HepG2 (cell line): ENCODE data around the gene UQCRC1. TPM values are rescaled to one million over a fixed set of nuclear protein-coding genes. Genes with fewer than 3 reads are reported as not detected.
A peak's percentile ranks its signal among the peaks of the same experiment; 100 is the strongest.

Experiments used
- ATAC-seq: fragments of 200-7000 bp; cut with Tn5 transposase; 3 replicates; pipeline ENCODE4 v1.9.1; 2020; ENCODE audit warnings: mild to moderate bottlenecking, moderate library complexity
- BruUV-seq: library from RNA; stranded (reverse); fragments of 400-500 nt; replicated peaks from 2 replicates; lab custom pipeline; 2021; lab: Mats Ljungman, UMichigan
- CTCF ChIA-PET: fragments of 300-600 bp; formaldehyde crosslinking; extraction: SDS; loops from one replicate; lab custom pipeline; 2021; ENCODE audit warnings: low total read pairs, inconsistent platforms, low intra/inter-chr PET ratio; lab: Yijun Ruan, JAX
- POLR2A ChIA-PET: fragments of 350-600 bp; sonication (Branson Sonifier 250); formaldehyde crosslinking; loops from one replicate; lab custom pipeline; 2020; ENCODE audit warnings: antibody characterized with exemption, inconsistent platforms; lab: Yijun Ruan, JAX
- DNase-seq: peaks from one replicate; pipeline ENCODE4 v3.0.0-alpha.2; 2015; ENCODE audit warnings: low spot score
- FAIRE-seq: peaks from 3 replicates; lab custom pipeline; 2011; peaks lifted over from hg19 to GRCh38; lab: Jason Lieb, UNC
- H2AFZ ChIP-seq: one replicate; pipeline ENCODE4 v1.6.1; 2011; ENCODE audit warnings: low read length, inconsistent platforms
- H3K27ac ChIP-seq: fragments of 300-600 bp; 3 replicates; pipeline ENCODE4 v1.8.0; 2011; ENCODE audit warnings: mixed run types, mild to moderate bottlenecking, mixed read lengths, low read length, inconsistent platforms; ENCODE audit not compliant: insufficient read depth; ENCODE audit errors: extremely low read length
- H3K27me3 ChIP-seq, 2 experiments: fragments of 200-600 bp in 1 of 2; 2 replicates in 1 of 2; 3 replicates in 1 of 2; pipeline versions ENCODE4 v1.6.0 to v1.8.0; 2011; ENCODE audit warnings: low read length in 2 of 2, mild to moderate bottlenecking in 2 of 2, moderate library complexity in 2 of 2, inconsistent platforms in 1 of 2; ENCODE audit not compliant: insufficient read depth in 2 of 2, control insufficient read depth in 1 of 2
- H3K36me3 ChIP-seq, 2 experiments: fragments of 200-600 bp in 1 of 2; replicated peaks in 1 of 2; 2 replicates in 1 of 2; 3 replicates in 1 of 2; pipeline versions ENCODE4 v1.5.1 to v1.8.0; 2011; ENCODE audit warnings: low read length in 2 of 2, inconsistent platforms in 1 of 2; ENCODE audit not compliant: insufficient read depth in 2 of 2, control insufficient read depth in 1 of 2
- H3K4me1 ChIP-seq: 2 replicates; pipeline ENCODE4 v1.5.1; 2012; ENCODE audit warnings: low read length, inconsistent platforms; ENCODE audit not compliant: insufficient read depth
- H3K4me2 ChIP-seq: 2 replicates; pipeline ENCODE4 v1.6.0; 2011; ENCODE audit warnings: low read depth, low read length, inconsistent platforms
- H3K4me3 ChIP-seq, 3 experiments: fragments of 200-600 bp in 1 of 3; sonication (generic), shearing (Covaris generic) in 1 of 3; replicated peaks in 1 of 3; 2 replicates each; pipeline ENCODE4 v1.5.1; 2011 to 2016; ENCODE audit warnings: low read length in 3 of 3, inconsistent platforms in 2 of 3, low read depth in 2 of 3, mild to moderate bottlenecking in 2 of 3, control low read depth in 1 of 3, mixed read lengths in 1 of 3; ENCODE audit not compliant: insufficient read depth in 1 of 3
- H3K79me2 ChIP-seq: one replicate; pipeline ENCODE4 v1.6.1; 2011; ENCODE audit warnings: low read length, inconsistent platforms; ENCODE audit not compliant: insufficient read depth
- H3K9ac ChIP-seq: 2 replicates; pipeline ENCODE4 v1.6.0; 2011; ENCODE audit warnings: mild to moderate bottlenecking, low read depth, low read length, inconsistent platforms; ENCODE audit not compliant: insufficient read depth
- H3K9me3 ChIP-seq: 2 replicates; pipeline ENCODE4 v1.5.1; 2012; ENCODE audit warnings: mild to moderate bottlenecking, low read length
- H4K20me1 ChIP-seq: 2 replicates; pipeline ENCODE4 v1.6.0; 2011; ENCODE audit warnings: inconsistent platforms, mild to moderate bottlenecking, low read length, moderate library complexity; ENCODE audit not compliant: insufficient read depth
- CTCF ChIP-seq: sonication (generic); formaldehyde crosslinking; IDR thresholded peaks from 2 replicates; pipeline ENCODE4 v1.5.0; 2020; ENCODE audit warnings: mild to moderate bottlenecking, missing genetic modification reagents, moderate library complexity
- LCORL ChIP-seq, 2 experiments: fragments of 450-650 bp in 1 of 2; sonication (generic) in 1 of 2; formaldehyde crosslinking in 1 of 2; IDR thresholded peaks; 2 replicates each; pipeline versions ENCODE4 v1.5.0 to v1.6.1; 2017 to 2020; ENCODE audit warnings: antibody characterized with exemption in 1 of 2, missing genetic modification reagents in 1 of 2
- MIER2 ChIP-seq: IDR thresholded peaks from 2 replicates; pipeline ENCODE4 v1.6.1; 2016; ENCODE audit warnings: missing biosample characterization, missing genetic modification reagents
- RARG ChIP-seq: sonication (generic); formaldehyde crosslinking; IDR thresholded peaks from 2 replicates; pipeline ENCODE4 v1.4.0; 2020; ENCODE audit warnings: low read depth, mild to moderate bottlenecking, missing genetic modification reagents
- RXRA ChIP-seq: sonication (generic); formaldehyde crosslinking; IDR thresholded peaks from 2 replicates; pipeline ENCODE4 v1.5.1; 2020; ENCODE audit warnings: missing genetic modification reagents
- TBX2 ChIP-seq: sonication (generic); formaldehyde crosslinking; IDR thresholded peaks from 2 replicates; pipeline ENCODE4 v1.5.0; 2020; ENCODE audit warnings: missing genetic modification reagents, mild to moderate bottlenecking, borderline replicate concordance
- TCF7 ChIP-seq: sonication (generic); IDR thresholded peaks from 2 replicates; pipeline ENCODE4 v1.6.1; 2016; ENCODE audit warnings: antibody characterized with exemption, low read depth
- TSC22D2 ChIP-seq: sonication (generic); formaldehyde crosslinking; IDR thresholded peaks from 2 replicates; pipeline ENCODE4 v1.5.1; 2020; ENCODE audit warnings: missing genetic modification reagents, mild to moderate bottlenecking, borderline replicate concordance
- WIZ ChIP-seq: sonication (generic); formaldehyde crosslinking; IDR thresholded peaks from 2 replicates; pipeline ENCODE4 v1.5.1; 2020; ENCODE audit warnings: mild to moderate bottlenecking, missing genetic modification reagents
- YEATS2 ChIP-seq: sonication (generic); formaldehyde crosslinking; IDR thresholded peaks from 2 replicates; pipeline ENCODE4 v1.4.0; 2020; ENCODE audit warnings: missing genetic modification reagents, borderline replicate concordance
- ZBTB39 ChIP-seq: sonication (generic); formaldehyde crosslinking; IDR thresholded peaks from 2 replicates; pipeline ENCODE4 v1.5.0; 2020; ENCODE audit warnings: missing genetic modification reagents
- ZNF121 ChIP-seq: sonication (generic); formaldehyde crosslinking; IDR thresholded peaks from 2 replicates; pipeline ENCODE4 v1.5.0; 2020; ENCODE audit warnings: mild to moderate bottlenecking, missing genetic modification reagents
- ZNF253 ChIP-seq: sonication (generic); formaldehyde crosslinking; IDR thresholded peaks from 2 replicates; pipeline ENCODE4 v1.8.0; 2022; ENCODE audit warnings: mild to moderate bottlenecking, missing genetic modification reagents, borderline replicate concordance
- ZNF260 ChIP-seq: sonication (generic); formaldehyde crosslinking; IDR thresholded peaks from 2 replicates; pipeline ENCODE4 v1.4.0; 2020; ENCODE audit warnings: missing genetic modification reagents, low read depth, mild to moderate bottlenecking, borderline replicate concordance
- ZNF331 ChIP-seq: sonication (generic); formaldehyde crosslinking; IDR thresholded peaks from 2 replicates; pipeline ENCODE4 v1.4.0; 2020; ENCODE audit warnings: missing genetic modification reagents
- ZNF362 ChIP-seq: sonication (generic); formaldehyde crosslinking; IDR thresholded peaks from 2 replicates; pipeline ENCODE4 v1.4.0; 2020; ENCODE audit warnings: missing genetic modification reagents, mild to moderate bottlenecking, borderline replicate concordance
- ZNF598 ChIP-seq: sonication (generic); formaldehyde crosslinking; IDR thresholded peaks from 2 replicates; pipeline ENCODE4 v1.5.1; 2020; ENCODE audit warnings: mild to moderate bottlenecking, missing genetic modification reagents, borderline replicate concordance
- ZSCAN25 ChIP-seq: sonication (generic); formaldehyde crosslinking; IDR thresholded peaks from 2 replicates; pipeline ENCODE4 v1.8.0; 2022; ENCODE audit warnings: mild to moderate bottlenecking, missing genetic modification reagents
- WGBS: methylation state at CpG from one replicate; pipeline ENCODE4 v1.1.6; 2017; ENCODE audit warnings: low lambda C conversion rate; 5-methylcytosine and 5-hydroxymethylcytosine counted together
- in situ Hi-C: cut with HindIII; loops from 2 replicates; pipeline ENCODE4 v1.10.0; 2017; ENCODE audit warnings: low pct_unique_long_range_greater_than_20kb; ENCODE audit not compliant: extremely low pct_ligation_motif_present
- intact Hi-C: fragments of 100-400 bp; cut with micrococcal nuclease; formaldehyde crosslinking; loops from one replicate; pipeline ENCODE4 v1.10.0; 2022; ENCODE audit not compliant: unreplicated experiment
- polyA plus RNA-seq, 8 experiments: library from polyadenylated mRNA; depleted of rRNA in 3 of 8; stranded (reverse) in 7 of 8; unstranded in 1 of 8; fragments of >200 nt; fragmentation: Illumina TruSeq in 4 of 8; extraction: Trizol in 4 of 8; gene quantifications; 2 replicates each; pipeline versions ENCODE4 v1.2.1 to v1.2.3, GENCODE V29; 2011 to 2016; ENCODE audit warnings: low read depth in 4 of 8, missing spikeins in 1 of 8, mixed read lengths in 1 of 8; ENCODE audit not compliant: insufficient read depth in 1 of 8
- total RNA-seq, 5 experiments: library from RNA; depleted of rRNA; stranded (reverse); fragments of >200 nt; fragmentation: Illumina TruSeq; extraction: Trizol; gene quantifications; 2 replicates each; pipeline ENCODE4 v1.2.3, GENCODE V29; 2016; ENCODE audit warnings: low read depth in 1 of 5

UQCRC1 gene
- total and polyA plus RNA-seq, 2 of the 13 experiments (the other 11 are each of a cell fraction or from before 2014, with no cell fraction given): 316 to 680 TPM

GRCh38 chr3:48573973-48574585 is 35.4 kb downstream of the UQCRC1 start (continued):
- TF ChIP-seq TSC22D2 (CRISPR knock-in tag): no peak
- TF ChIP-seq TCF7: no peak
- TF ChIP-seq ZNF598 (CRISPR knock-in tag): no peak
- no peak for TF ChIP-seq ZNF260
- peak; percentile 37 for TF ChIP-seq CTCF (CRISPR knock-in tag)
- 0 out of 2 replicates have a peak, but pooled peaks have one; percentile 15 for TF ChIP-seq RXRA (CRISPR knock-in tag)
- TF ChIP-seq ZNF121 (CRISPR knock-in tag): peak; percentile 51; the same call in 1 of the 2 replicates

- no peaks in the 10 kb centered on the region for H3K27me3 ChIP-seq
- H3K27ac ChIP-seq: no peak overlapping the region
- no peaks in the 10 kb centered on the region for H4K20me1 ChIP-seq
- intact Hi-C loops (no loop called here), in situ Hi-C loops (no loop called here)
- ATAC-seq: peak; percentile 8
- no peak overlapping the region for H3K9ac ChIP-seq
- H3K9me3 ChIP-seq: no peaks in the 10 kb centered on the region
- WGBS: 4% methylated on average over 5 of the region's 7 CpGs
- BruUV-seq: no TSS peak
- peaks cover 70% of the 10 kb centered on the region for H3K4me1 ChIP-seq
- H2AFZ ChIP-seq: no peak overlapping the region
- no peaks in the 10 kb centered on the region for H3K79me2 ChIP-seq
- H3K36me3 ChIP-seq: no peaks in the 10 kb centered on the region; a peak in 1 of 5 replicates
- no peak for DNase-seq
- ChIA-PET CTCF (no interaction called here), POLR2A (interaction anchor here (0.9 kb wide), 1 partner anchor 63 kb away, joined by 3 read pairs; the partner anchor contains the start of gene SLC26A6)
- H3K4me2 ChIP-seq: peak overlapping the region; percentile 62
- peak overlapping the region in 1 of 3 experiments; percentile 37; a peak in 1 of 6 replicates for H3K4me3 ChIP-seq
- no peak for FAIRE-seq
- TF ChIP-seq TBX2: no peak
- TF ChIP-seq ZNF362: no peak
- TF ChIP-seq ZNF253 (CRISPR knock-in tag): no peak
- TF ChIP-seq ZBTB39 (CRISPR knock-in tag): no peak
- no peak for TF ChIP-seq MIER2 (CRISPR knock-in tag)
- TF ChIP-seq RARG: no peak
- no peak for TF ChIP-seq LCORL (IDR thresholded peaks at IDR 0.05)
- no peak for TF ChIP-seq LCORL (CRISPR knock-in tag; IDR thresholded peaks at IDR 0.05)
- TF ChIP-seq WIZ (CRISPR knock-in tag): no peak
- 0 out of 2 replicates have a peak, but pooled peaks have one; percentile 17 for TF ChIP-seq ZSCAN25 (CRISPR knock-in tag)
- TF ChIP-seq ZNF331: no peak
- no peak for TF ChIP-seq YEATS2 (CRISPR knock-in tag)
Observed at GRCh38 chr3:48572517-48572916, 36.9 kb downstream of the UQCRC1 start.
